K562 (cell line): ENCODE results near the gene ASB15. TPM values are rescaled to one million over a fixed set of nuclear protein-coding genes. Genes with fewer than 3 reads are reported as not detected.

Experiments
- ATF1 ChIP-seq, 2 experiments: fragments of 450-650 bp in 1 of 2; IDR thresholded peaks; 2 replicates each; pipeline ENCODE4 v1.6.1; 2016; ENCODE audit warnings: missing compliant biosample characterization in 1 of 2, missing genetic modification characterization in 1 of 2
- ATF7 ChIP-seq: fragments of 450-650 bp; IDR thresholded peaks from 2 replicates; pipeline ENCODE4 v1.7.1; 2014; ENCODE audit warnings: mild to moderate bottlenecking, moderate library complexity
- FOXA3 ChIP-seq, 2 experiments: fragments of 450-650 bp in 1 of 2; sonication (generic) in 1 of 2; formaldehyde crosslinking; IDR thresholded peaks in 1 of 2; conservative IDR thresholded peaks in 1 of 2; 2 replicates each; pipeline versions ENCODE4 v1.4.0 to v1.8.0; 2020 to 2022; ENCODE audit warnings: mild to moderate bottlenecking in 2 of 2, missing genetic modification reagents in 1 of 2
- HDAC1 ChIP-seq, 2 experiments: fragments of 450-650 bp; IDR thresholded peaks; 2 replicates each; pipeline ENCODE4 v1.6.1; 2016 to 2017; ENCODE audit warnings: inconsistent platforms in 1 of 2, mild to moderate bottlenecking in 1 of 2, moderate library complexity in 1 of 2
- MAZ ChIP-seq, 2 experiments: fragments of 450-650 bp in 1 of 2; sonication (generic) in 1 of 2; formaldehyde crosslinking; IDR thresholded peaks in 1 of 2; conservative IDR thresholded peaks in 1 of 2; 2 replicates each; pipeline versions ENCODE4 v1.4.0 to v1.5.0; 2020; ENCODE audit warnings: mild to moderate bottlenecking in 1 of 2, missing genetic modification reagents in 1 of 2
- NFRKB ChIP-seq: fragments of 450-650 bp; IDR thresholded peaks from 2 replicates; pipeline ENCODE4 v1.6.1; 2016; ENCODE audit warnings: low read depth
- PKNOX1 ChIP-seq: fragments of 450-650 bp; IDR thresholded peaks from 2 replicates; pipeline ENCODE4 v1.6.1; 2016
- SMAD3 ChIP-seq: fragments of 450-650 bp; formaldehyde crosslinking; conservative IDR thresholded peaks from 2 replicates; pipeline ENCODE4 v1.4.0; 2020; ENCODE audit warnings: mild to moderate bottlenecking
- SMC3 ChIP-seq: conservative IDR thresholded peaks from 2 replicates; pipeline ENCODE4 v1.6.1; 2011; ENCODE audit warnings: low read depth, low read length, improper control_type of control experiment; ENCODE audit not compliant: insufficient read depth
- SOX6 ChIP-seq: fragments of 450-650 bp; IDR thresholded peaks from 2 replicates; pipeline ENCODE4 v1.6.1; 2014; ENCODE audit warnings: mild to moderate bottlenecking
- ZNF696 ChIP-seq: fragments of 250-450 bp; sonication (Bioruptor Pico); conservative IDR thresholded peaks from 2 replicates; pipeline ENCODE4 v1.4.0; 2020; ENCODE audit warnings: mild to moderate bottlenecking, moderate library complexity
- polyA plus RNA-seq, 8 experiments: library from polyadenylated mRNA; depleted of rRNA in 4 of 8; stranded (reverse) in 5 of 8; unstranded in 3 of 8; fragments of >200 nt; fragmentation: Nextera tagmentation in 2 of 8; fragmentation: Illumina TruSeq in 1 of 8; extraction: Ambion mirVana in 2 of 8; extraction: Trizol in 1 of 8; gene quantifications; 2 replicates each; pipeline versions ENCODE4 v1.2.1 to v1.2.3, GENCODE V29; 2011 to 2014; ENCODE audit warnings: inconsistent platforms in 1 of 8, missing spikeins in 1 of 8
- total RNA-seq, 7 experiments: library from RNA; depleted of rRNA in 6 of 7; stranded (reverse); fragments of >200 nt in 6 of 7; fragmentation: Illumina TruSeq in 2 of 7; extraction: Trizol in 2 of 7; gene quantifications; 2 replicates each; pipeline versions ENCODE4 v1.2.1 to v1.2.3, GENCODE V29; 2011 to 2021; ENCODE audit warnings: low replicate concordance in 1 of 7
- TF ChIP-seq, protein P1 (sequence below): fragments of 450-650 bp; formaldehyde crosslinking; IDR thresholded peaks from 2 replicates; pipeline ENCODE4 v1.4.0; 2022; ENCODE audit warnings: missing genetic modification characterization

Gene ASB15
- total and polyA plus RNA-seq, 9 of the 15 experiments (the other 6 are each of a cell fraction or from before 2014, with no cell fraction given) = 0.03 to 0.14 (median 0.04) TPM; not detected in 3

GRCh38 chr7:123594813-123595241, 6.8 kb upstream of the ASB15 start (continued):
- TF ChIP-seq ZNF696 (CRISPR knock-in tag) (no peak), MAZ (CRISPR knock-in tag; conservative IDR thresholded peaks at IDR 0.05 in 1 of 2, IDR thresholded peaks at IDR 0.05 in 1 of 2) (peak; percentile 45 to 52; a peak in 1 of 4 replicates), SMC3 (no peak), ATF1 (CRISPR knock-in tag; IDR thresholded peaks at IDR 0.05) (no peak), ATF1 (tag; IDR thresholded peaks at IDR 0.05) (peak; percentile 15; the same call in 1 of the 2 replicates), HDAC1 (IDR thresholded peaks at IDR 0.05) (no peak), SOX6 (peak; percentile 41; the same call in 1 of the 2 replicates), FOXA3 (CRISPR knock-in tag; conservative IDR thresholded peaks at IDR 0.05 in 1 of 2, IDR thresholded peaks at IDR 0.05 in 1 of 2) (peak; percentile 93 to 96), SMAD3 (CRISPR knock-in tag) (0 out of 2 replicates have a peak, but pooled peaks have one; percentile 5), NFRKB (peak; percentile 55; the same call in 1 of the 2 replicates), PKNOX1 (no peak), ATF7 (0 out of 2 replicates have a peak, but pooled peaks have one; percentile 42)
- TF ChIP-seq, protein P1, sequence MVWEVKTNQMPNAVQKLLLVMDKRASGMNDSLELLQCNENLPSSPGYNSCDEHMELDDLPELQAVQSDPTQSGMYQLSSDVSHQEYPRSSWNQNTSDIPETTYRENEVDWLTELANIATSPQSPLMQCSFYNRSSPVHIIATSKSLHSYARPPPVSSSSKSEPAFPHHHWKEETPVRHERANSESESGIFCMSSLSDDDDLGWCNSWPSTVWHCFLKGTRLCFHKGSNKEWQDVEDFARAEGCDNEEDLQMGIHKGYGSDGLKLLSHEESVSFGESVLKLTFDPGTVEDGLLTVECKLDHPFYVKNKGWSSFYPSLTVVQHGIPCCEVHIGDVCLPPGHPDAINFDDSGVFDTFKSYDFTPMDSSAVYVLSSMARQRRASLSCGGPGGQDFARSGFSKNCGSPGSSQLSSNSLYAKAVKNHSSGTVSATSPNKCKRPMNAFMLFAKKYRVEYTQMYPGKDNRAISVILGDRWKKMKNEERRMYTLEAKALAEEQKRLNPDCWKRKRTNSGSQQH (CRISPR knock-in tag) = peak; percentile 64; the same call in 1 of the 2 replicates
